GM23338 (cell line): ENCODE results near the gene ATP10A. TPM values are rescaled to one million over a fixed set of nuclear protein-coding genes. Genes with fewer than 3 reads are reported as not detected.
"Not testable (repeated sequence)": the region's sequence is repeated elsewhere in the genome, so short reads cannot be mapped to it uniquely, and the experiment has no call there.

ENCODE experiments used
- ATAC-seq: fragments of 200-7000 bp; cut with Tn5 transposase; 3 replicates; pipeline ENCODE4 v1.9.1; 2020
- DNase-seq: peaks from one replicate; pipeline ENCODE4 v3.0.0-alpha.2; 2015; ENCODE audit warnings: low spot score
- H2AFZ ChIP-seq: fragments of 200-600 bp; sonication (generic); 2 replicates; pipeline ENCODE4 v1.8.0; 2016; ENCODE audit warnings: antibody characterized with exemption, mild to moderate bottlenecking, moderate library complexity
- H3F3A ChIP-seq: fragments of 200-600 bp; sonication (generic); replicated peaks from 2 replicates; pipeline ENCODE4 v1.8.0; 2017; ENCODE audit warnings: antibody characterized with exemption, mixed run types, low read depth
- H3K27ac ChIP-seq: fragments of 200-600 bp; sonication (generic); 2 replicates; pipeline ENCODE4 v1.6.1; 2016; ENCODE audit warnings: low read depth
- H3K27me3 ChIP-seq: fragments of 200-600 bp; sonication (generic); 2 replicates; pipeline ENCODE4 v1.8.0; 2016; ENCODE audit warnings: mild to moderate bottlenecking, mixed run types, moderate library complexity; ENCODE audit not compliant: insufficient read depth
- H3K36me3 ChIP-seq: fragments of 200-600 bp; sonication (generic); 2 replicates; pipeline ENCODE4 v1.8.0; 2016; ENCODE audit warnings: mild to moderate bottlenecking; ENCODE audit not compliant: insufficient read depth
- H3K4me1 ChIP-seq: fragments of 200-600 bp; sonication (generic); 2 replicates; pipeline ENCODE4 v1.8.0; 2016; ENCODE audit warnings: mild to moderate bottlenecking, moderate library complexity; ENCODE audit not compliant: insufficient read depth
- H3K4me2 ChIP-seq: fragments of 200-600 bp; sonication (generic); 2 replicates; pipeline ENCODE4 v1.7.1; 2017; ENCODE audit warnings: mixed run types
- H3K4me3 ChIP-seq: fragments of 200-600 bp; sonication (generic); 2 replicates; pipeline ENCODE4 v1.6.1; 2016; ENCODE audit warnings: mixed run types
- H3K79me2 ChIP-seq: fragments of 200-600 bp; sonication (generic); replicated peaks from 2 replicates; pipeline ENCODE4 v1.8.0; 2017; ENCODE audit warnings: mild to moderate bottlenecking; ENCODE audit not compliant: insufficient read depth
- H3K9me2 ChIP-seq: fragments of 200-600 bp; sonication (generic); 2 replicates; pipeline ENCODE4 v1.8.0; 2017; ENCODE audit not compliant: insufficient read depth
- H4K20me1 ChIP-seq: fragments of 200-600 bp; sonication (generic); replicated peaks from 2 replicates; pipeline ENCODE4 v1.8.0; 2017; ENCODE audit warnings: mild to moderate bottlenecking; ENCODE audit not compliant: insufficient read depth
- H3K27ac Mint-ChIP-seq: 2 replicates; pipeline ENCODE4 v1.8.0; 2020; ENCODE audit warnings: inconsistent platforms, mild to moderate bottlenecking, moderate library complexity, mixed read lengths
- H3K27me3 Mint-ChIP-seq: 3 replicates; pipeline ENCODE4 v1.8.0; 2022; ENCODE audit warnings: low read depth, mild to moderate bottlenecking, moderate library complexity, mixed read lengths, inconsistent platforms; ENCODE audit not compliant: insufficient read depth, poor library complexity
- H3K36me3 Mint-ChIP-seq: 3 replicates; pipeline ENCODE4 v1.8.0; 2021; ENCODE audit warnings: low read depth, mild to moderate bottlenecking, inconsistent platforms, moderate library complexity, mixed read lengths
- H3K4me1 Mint-ChIP-seq: 3 replicates; pipeline ENCODE4 v1.8.0; 2020; ENCODE audit warnings: mild to moderate bottlenecking, inconsistent platforms, mixed read lengths
- H3K4me3 Mint-ChIP-seq: 3 replicates; pipeline ENCODE4 v1.8.0; 2021; ENCODE audit warnings: moderate library complexity, mild to moderate bottlenecking, inconsistent platforms, mixed read lengths
- H3K9me3 Mint-ChIP-seq: 3 replicates; pipeline ENCODE4 v1.8.0; 2020; ENCODE audit warnings: moderate library complexity, mild to moderate bottlenecking, inconsistent platforms, mixed read lengths
- CREB1 ChIP-seq: fragments of 250-450 bp; sonication (Bioruptor Pico); IDR thresholded peaks from 2 replicates; pipeline ENCODE4 v1.5.0; 2020; ENCODE audit warnings: low read depth, mild to moderate bottlenecking, moderate library complexity
- JUNB ChIP-seq: IDR thresholded peaks from one replicate; pipeline ENCODE4 v1.6.1; 2016; ENCODE audit warnings: antibody characterized with exemption; ENCODE audit not compliant: unreplicated experiment
- ZNF114 ChIP-seq: fragments of 250-450 bp; sonication (Bioruptor Pico); IDR thresholded peaks from 2 replicates; pipeline ENCODE4 v1.5.0; 2020; ENCODE audit warnings: mild to moderate bottlenecking, moderate library complexity
- ZNF331 ChIP-seq: fragments of 250-450 bp; sonication (Bioruptor Pico); IDR thresholded peaks from 2 replicates; pipeline ENCODE4 v1.5.0; 2020; ENCODE audit warnings: low read depth, mild to moderate bottlenecking, moderate library complexity
- polyA plus RNA-seq: library from polyadenylated mRNA; unstranded; fragments of >200 nt; fragmentation: Nextera tagmentation; extraction: Ambion mirVana; gene quantifications from 2 replicates; pipeline ENCODE4 v1.2.1, GENCODE V29; 2016
- total RNA-seq: library from RNA; depleted of rRNA; stranded (reverse); fragments of >200 nt; shearing (Covaris generic); gene quantifications from 2 replicates; pipeline ENCODE4 v1.2.3, GENCODE V29; 2014
- TF ChIP-seq, protein P1 (sequence below): fragments of 250-450 bp; sonication (Bioruptor Pico); IDR thresholded peaks from 2 replicates; pipeline ENCODE4 v1.5.0; 2020; ENCODE audit warnings: mild to moderate bottlenecking, moderate library complexity
- TF ChIP-seq, protein P2 (sequence below): IDR thresholded peaks from 2 replicates; pipeline ENCODE4 v1.6.1; 2016; ENCODE audit warnings: antibody characterized with exemption
- TF ChIP-seq, protein P3 (sequence below), 2 experiments: fragments of 200-600 bp in 1 of 2; sonication (generic) in 1 of 2; conservative IDR thresholded peaks; 2 replicates each; pipeline versions ENCODE4 v1.5.1 to v1.6.1; 2016 to 2017; ENCODE audit warnings: antibody characterized with exemption in 2 of 2, low read depth in 2 of 2, mild to moderate bottlenecking in 2 of 2, moderate library complexity in 1 of 2

ATP10A gene
- total and polyA plus RNA-seq, 2 experiments from 2014 or later, result 0.36 to 5.6 TPM

DNA sequence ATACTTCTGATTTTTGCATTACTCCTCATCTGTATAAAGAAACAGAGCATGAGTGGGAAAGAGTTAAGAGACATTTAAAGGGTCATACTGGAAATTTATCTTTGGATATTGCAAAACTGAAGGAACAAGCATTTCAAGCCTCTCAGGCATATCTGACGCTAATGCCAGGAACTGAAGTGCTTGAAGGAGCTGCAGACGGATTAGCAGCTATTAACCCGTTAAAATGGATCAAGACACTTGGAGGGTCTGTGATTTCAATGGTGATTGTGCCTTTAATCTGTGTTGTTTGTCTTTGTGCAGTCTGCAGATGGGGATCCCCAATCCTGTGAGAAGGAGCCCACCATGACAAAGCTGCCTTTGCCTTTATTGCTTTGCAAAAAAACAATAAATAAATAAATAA is 221.8 kb downstream of the ATP10A start (continued):
- TF ChIP-seq, protein P1, sequence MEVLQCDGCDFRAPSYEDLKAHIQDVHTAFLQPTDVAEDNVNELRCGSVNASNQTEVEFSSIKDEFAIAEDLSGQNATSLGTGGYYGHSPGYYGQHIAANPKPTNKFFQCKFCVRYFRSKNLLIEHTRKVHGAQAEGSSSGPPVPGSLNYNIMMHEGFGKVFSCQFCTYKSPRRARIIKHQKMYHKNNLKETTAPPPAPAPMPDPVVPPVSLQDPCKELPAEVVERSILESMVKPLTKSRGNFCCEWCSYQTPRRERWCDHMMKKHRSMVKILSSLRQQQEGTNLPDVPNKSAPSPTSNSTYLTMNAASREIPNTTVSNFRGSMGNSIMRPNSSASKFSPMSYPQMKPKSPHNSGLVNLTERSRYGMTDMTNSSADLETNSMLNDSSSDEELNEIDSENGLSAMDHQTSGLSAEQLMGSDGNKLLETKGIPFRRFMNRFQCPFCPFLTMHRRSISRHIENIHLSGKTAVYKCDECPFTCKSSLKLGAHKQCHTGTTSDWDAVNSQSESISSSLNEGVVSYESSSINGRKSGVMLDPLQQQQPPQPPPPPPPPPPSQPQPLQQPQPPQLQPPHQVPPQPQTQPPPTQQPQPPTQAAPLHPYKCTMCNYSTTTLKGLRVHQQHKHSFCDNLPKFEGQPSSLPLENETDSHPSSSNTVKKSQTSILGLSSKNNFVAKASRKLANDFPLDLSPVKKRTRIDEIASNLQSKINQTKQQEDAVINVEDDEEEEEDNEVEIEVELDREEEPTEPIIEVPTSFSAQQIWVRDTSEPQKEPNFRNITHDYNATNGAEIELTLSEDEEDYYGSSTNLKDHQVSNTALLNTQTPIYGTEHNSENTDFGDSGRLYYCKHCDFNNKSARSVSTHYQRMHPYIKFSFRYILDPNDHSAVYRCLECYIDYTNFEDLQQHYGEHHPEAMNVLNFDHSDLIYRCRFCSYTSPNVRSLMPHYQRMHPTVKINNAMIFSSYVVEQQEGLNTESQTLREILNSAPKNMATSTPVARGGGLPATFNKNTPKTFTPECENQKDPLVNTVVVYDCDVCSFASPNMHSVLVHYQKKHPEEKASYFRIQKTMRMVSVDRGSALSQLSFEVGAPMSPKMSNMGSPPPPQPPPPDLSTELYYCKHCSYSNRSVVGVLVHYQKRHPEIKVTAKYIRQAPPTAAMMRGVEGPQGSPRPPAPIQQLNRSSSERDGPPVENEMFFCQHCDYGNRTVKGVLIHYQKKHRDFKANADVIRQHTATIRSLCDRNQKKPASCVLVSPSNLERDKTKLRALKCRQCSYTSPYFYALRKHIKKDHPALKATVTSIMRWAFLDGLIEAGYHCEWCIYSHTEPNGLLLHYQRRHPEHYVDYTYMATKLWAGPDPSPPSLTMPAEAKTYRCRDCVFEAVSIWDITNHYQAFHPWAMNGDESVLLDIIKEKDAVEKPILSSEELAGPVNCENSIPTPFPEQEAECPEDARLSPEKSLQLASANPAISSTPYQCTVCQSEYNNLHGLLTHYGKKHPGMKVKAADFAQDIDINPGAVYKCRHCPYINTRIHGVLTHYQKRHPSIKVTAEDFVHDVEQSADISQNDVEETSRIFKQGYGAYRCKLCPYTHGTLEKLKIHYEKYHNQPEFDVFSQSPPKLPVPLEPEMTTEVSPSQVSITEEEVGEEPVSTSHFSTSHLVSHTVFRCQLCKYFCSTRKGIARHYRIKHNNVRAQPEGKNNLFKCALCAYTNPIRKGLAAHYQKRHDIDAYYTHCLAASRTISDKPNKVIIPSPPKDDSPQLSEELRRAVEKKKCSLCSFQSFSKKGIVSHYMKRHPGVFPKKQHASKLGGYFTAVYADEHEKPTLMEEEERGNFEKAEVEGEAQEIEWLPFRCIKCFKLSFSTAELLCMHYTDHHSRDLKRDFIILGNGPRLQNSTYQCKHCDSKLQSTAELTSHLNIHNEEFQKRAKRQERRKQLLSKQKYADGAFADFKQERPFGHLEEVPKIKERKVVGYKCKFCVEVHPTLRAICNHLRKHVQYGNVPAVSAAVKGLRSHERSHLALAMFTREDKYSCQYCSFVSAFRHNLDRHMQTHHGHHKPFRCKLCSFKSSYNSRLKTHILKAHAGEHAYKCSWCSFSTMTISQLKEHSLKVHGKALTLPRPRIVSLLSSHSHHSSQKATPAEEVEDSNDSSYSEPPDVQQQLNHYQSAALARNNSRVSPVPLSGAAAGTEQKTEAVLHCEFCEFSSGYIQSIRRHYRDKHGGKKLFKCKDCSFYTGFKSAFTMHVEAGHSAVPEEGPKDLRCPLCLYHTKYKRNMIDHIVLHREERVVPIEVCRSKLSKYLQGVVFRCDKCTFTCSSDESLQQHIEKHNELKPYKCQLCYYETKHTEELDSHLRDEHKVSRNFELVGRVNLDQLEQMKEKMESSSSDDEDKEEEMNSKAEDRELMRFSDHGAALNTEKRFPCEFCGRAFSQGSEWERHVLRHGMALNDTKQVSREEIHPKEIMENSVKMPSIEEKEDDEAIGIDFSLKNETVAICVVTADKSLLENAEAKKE (CRISPR knock-in tag), result no peak
- TF ChIP-seq, protein P2, sequence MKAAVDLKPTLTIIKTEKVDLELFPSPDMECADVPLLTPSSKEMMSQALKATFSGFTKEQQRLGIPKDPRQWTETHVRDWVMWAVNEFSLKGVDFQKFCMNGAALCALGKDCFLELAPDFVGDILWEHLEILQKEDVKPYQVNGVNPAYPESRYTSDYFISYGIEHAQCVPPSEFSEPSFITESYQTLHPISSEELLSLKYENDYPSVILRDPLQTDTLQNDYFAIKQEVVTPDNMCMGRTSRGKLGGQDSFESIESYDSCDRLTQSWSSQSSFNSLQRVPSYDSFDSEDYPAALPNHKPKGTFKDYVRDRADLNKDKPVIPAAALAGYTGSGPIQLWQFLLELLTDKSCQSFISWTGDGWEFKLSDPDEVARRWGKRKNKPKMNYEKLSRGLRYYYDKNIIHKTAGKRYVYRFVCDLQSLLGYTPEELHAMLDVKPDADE, result no peak
- no peak for TF ChIP-seq ZNF331 (CRISPR knock-in tag)

DNA sequence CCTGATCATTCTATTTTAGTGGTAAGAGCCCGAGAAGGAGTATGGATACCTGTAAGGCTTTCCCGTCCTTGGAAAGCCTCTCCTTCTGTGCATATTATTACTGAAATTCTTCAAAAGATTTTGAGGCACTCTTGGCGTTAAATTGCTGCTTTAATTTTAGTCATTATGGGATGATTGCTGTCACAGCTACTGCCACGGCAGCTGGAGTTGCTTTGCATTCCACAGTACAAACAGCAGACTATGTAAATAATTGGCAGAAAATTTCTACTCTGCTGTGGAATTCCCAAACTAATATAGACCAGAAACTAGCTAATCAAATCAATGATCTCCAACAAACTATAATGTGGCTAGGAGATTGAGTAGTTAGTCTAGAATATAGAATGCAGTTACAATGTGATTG is 222.2 kb downstream of the ATP10A start:
- Histone ChIP-seq H3K4me1 (peaks cover 24% of the 10 kb centered on the region), H3K27me3 (peaks cover 94% of the 10 kb centered on the region)
- Mint-ChIP-seq H3K27me3 (peaks cover 79% of the 10 kb centered on the region), H3K4me1 (peaks cover 59% of the 10 kb centered on the region)
- not testable (repeated sequence) for H3K4me3 ChIP-seq, H3K79me2 ChIP-seq, H3K4me2 ChIP-seq, DNase-seq, H3K9me2 ChIP-seq, H3K36me3 ChIP-seq, H2AFZ ChIP-seq, H3K4me3 Mint-ChIP-seq, H3K9me3 Mint-ChIP-seq, H3K27ac Mint-ChIP-seq, H3K36me3 Mint-ChIP-seq, ATAC-seq, H3F3A ChIP-seq, H4K20me1 ChIP-seq, H3K27ac ChIP-seq

DNA sequence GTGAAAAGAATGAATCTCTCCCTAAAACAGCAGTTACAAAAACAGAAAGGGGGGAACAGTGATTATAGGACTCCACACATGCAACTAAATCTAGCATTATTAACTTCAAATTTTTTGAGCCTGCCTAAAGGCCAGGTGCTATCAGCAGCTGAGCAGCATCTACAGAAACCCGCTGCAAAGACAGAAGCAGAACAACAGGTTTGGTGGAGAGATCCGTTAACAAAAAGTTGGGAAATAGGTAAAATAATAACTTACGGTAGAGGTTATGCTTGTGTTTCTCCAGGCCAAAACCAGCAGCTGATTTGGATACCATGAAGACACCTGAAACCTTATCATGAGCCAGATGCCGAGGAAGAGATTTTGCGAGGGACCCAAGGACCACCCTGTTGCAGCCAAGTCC is 222.7 kb downstream of the ATP10A start:
- Histone ChIP-seq H3K36me3 (no peaks in the 10 kb centered on the region), H3K27ac (no peak overlapping the region), H3K4me2 (no peak overlapping the region), H3K4me1 (peaks cover 24% of the 10 kb centered on the region), H3K27me3 (peaks cover 88% of the 10 kb centered on the region), H3F3A (no peaks in the 10 kb centered on the region), H3K9me2 (no peaks in the 10 kb centered on the region), H4K20me1 (0 out of 2 replicates have a peak, but pooled peaks cover 5% of the 10 kb centered on the region), H3K79me2 (no peaks in the 10 kb centered on the region), H3K4me3 (no peak overlapping the region), H2AFZ (no peak overlapping the region)
- H3K4me3 Mint-ChIP-seq, result no peak overlapping the region
- H3K36me3 Mint-ChIP-seq, result no peaks in the 10 kb centered on the region
- H3K4me1 Mint-ChIP-seq, result peaks cover 59% of the 10 kb centered on the region
- H3K9me3 Mint-ChIP-seq, result no peaks in the 10 kb centered on the region
- ATAC-seq, result no peak
- H3K27ac Mint-ChIP-seq, result no peak overlapping the region
- peaks cover 74% of the 10 kb centered on the region for H3K27me3 Mint-ChIP-seq
- TF ChIP-seq JUNB, result no peak
- TF ChIP-seq ZNF114 (CRISPR knock-in tag), result no peak
- TF ChIP-seq CREB1 (CRISPR knock-in tag), result no peak
- TF ChIP-seq ZNF331 (CRISPR knock-in tag), result no peak
- TF ChIP-seq, protein P3, sequence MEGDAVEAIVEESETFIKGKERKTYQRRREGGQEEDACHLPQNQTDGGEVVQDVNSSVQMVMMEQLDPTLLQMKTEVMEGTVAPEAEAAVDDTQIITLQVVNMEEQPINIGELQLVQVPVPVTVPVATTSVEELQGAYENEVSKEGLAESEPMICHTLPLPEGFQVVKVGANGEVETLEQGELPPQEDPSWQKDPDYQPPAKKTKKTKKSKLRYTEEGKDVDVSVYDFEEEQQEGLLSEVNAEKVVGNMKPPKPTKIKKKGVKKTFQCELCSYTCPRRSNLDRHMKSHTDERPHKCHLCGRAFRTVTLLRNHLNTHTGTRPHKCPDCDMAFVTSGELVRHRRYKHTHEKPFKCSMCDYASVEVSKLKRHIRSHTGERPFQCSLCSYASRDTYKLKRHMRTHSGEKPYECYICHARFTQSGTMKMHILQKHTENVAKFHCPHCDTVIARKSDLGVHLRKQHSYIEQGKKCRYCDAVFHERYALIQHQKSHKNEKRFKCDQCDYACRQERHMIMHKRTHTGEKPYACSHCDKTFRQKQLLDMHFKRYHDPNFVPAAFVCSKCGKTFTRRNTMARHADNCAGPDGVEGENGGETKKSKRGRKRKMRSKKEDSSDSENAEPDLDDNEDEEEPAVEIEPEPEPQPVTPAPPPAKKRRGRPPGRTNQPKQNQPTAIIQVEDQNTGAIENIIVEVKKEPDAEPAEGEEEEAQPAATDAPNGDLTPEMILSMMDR (conservative IDR thresholded peaks at IDR 0.05; ENCODE audit: low read depth in 2 of 2), result no peak
- DNase-seq, result no peak

- ATAC-seq, H3K9me3 Mint-ChIP-seq, H3K9me2 ChIP-seq, H3K4me1 ChIP-seq, H3K4me3 Mint-ChIP-seq, H3K36me3 ChIP-seq, H3K79me2 ChIP-seq, H3K27ac Mint-ChIP-seq, H3K36me3 Mint-ChIP-seq, DNase-seq, H3K4me2 ChIP-seq, H2AFZ ChIP-seq, H4K20me1 ChIP-seq, H3K4me3 ChIP-seq, H3F3A ChIP-seq, H3K27ac ChIP-seq: not testable (repeated sequence)
- peaks cover 49% of the 10 kb centered on the region for H3K27me3 ChIP-seq
- Mint-ChIP-seq H3K4me1 (peaks cover 32% of the 10 kb centered on the region), H3K27me3 (peaks cover 35% of the 10 kb centered on the region)
These were observed 226.6 kb downstream of the ATP10A start for GRCh38 chr15:25636486-25636885.
